Hindlimb muscle (tissue), 1 donor: ENCODE measurements around the gene DNAJC12. TPM values are rescaled to one million over a fixed set of nuclear protein-coding genes. Genes with fewer than 3 reads are reported as not detected.
"Not testable (repeated sequence)": the region's sequence is repeated elsewhere in the genome, so short reads cannot be mapped to it uniquely, and the experiment has no call there.

Experiments
- DNase-seq: peaks from one replicate; pipeline ENCODE4 v3.0.0-alpha.2; 2013
- polyA plus RNA-seq: library from polyadenylated mRNA; unstranded; fragments of 120-200 nt; gene quantifications from one replicate; pipeline ENCODE4 v1.2.1, GENCODE V29; 2013; ENCODE audit not compliant: insufficient read length

The DNAJC12 gene
- polyA plus RNA-seq, 1 donor: 7.1 TPM

DNA sequence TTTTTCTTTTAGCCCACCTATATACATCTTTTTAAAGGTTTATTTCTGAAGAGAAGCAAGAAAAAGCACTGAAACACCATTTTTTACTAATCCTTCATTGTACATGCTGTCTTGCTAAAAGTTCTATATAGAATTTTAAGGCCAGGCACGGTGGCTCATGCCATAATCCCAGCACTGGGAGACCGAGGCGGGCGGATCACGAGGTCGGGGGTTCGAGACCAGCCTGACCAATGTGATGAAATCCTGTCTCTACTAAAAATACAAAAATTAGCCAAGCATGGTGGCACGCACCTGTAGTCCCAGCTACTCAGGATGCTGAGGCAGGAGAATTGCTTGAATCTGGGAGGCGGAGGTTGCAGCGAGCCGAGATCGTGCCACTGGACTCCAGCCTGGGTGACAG, 1.5 kb upstream of the DNAJC12 start:
- not testable (repeated sequence) for DNase-seq

- DNase-seq: no peak
These were observed 1.0 kb downstream of the DNAJC12 start for GRCh38 chr10:67836972-67837371.

DNA sequence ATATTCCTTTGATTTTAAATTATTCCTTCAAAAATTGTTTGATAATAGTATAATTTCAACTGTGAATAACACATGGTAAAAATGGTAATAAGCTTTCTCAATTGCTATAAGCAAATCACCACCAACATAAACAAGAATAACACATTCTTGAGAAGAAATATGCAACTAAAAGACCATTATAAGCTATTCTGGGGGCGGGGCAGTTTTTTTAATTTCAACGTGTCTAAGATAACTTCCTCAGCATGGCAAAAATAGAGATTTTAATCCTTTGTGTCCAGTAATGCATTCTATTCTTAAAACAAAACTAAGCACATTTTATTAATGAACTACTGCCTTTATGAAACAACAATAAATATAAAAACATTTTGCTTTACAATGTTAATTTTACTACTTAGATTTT, 1.5 kb downstream of the DNAJC12 start:
- no peak for DNase-seq

DNA sequence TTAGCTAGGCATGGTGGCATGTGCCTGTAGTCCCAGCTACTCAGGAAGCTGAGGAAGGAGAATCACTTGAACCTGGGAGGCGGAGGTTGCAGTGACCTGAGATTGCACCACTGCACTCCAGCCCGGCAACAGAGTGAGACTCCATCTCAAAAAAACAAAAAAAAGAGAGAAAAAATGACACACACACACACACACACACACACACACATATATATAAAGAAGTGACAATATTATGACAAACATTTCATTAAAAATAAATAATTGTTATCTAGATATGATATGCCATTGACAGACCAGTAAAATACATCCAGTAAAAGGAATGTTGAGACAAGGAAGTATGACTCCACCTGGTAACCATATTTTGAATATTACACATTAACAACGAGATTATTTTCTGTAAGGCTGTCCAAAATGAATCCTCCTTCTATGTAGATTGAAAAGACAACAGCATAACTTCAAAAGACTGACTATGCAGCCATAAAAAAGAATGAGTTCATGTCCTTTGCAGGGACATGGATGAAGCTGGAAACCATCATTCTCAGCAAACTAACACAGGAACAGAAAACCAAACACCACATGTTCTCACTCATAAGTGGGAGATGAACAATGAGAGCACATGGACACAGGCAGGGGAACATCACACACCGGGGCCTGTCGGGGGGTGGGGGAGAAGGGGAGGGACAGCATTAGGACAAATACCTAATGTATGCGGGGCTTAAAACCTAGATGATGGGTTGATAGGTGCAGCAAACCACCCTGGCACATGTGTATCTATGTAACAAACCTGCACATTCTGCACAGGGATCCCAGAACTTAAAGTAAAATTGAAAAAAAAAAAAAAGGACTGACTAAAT, 2.2 kb downstream of the DNAJC12 start:
- not testable (repeated sequence) for DNase-seq

- no peak for DNase-seq
These were observed 3.6 kb downstream of the DNAJC12 start for GRCh38 chr10:67834375-67834774.

- no peak for DNase-seq
These were observed 10.2 kb downstream of the DNAJC12 start for GRCh38 chr10:67827811-67828210.

GRCh38 chr10:67819768-67820204, 18.2 kb downstream of the DNAJC12 start:
- no peak for DNase-seq

DNA sequence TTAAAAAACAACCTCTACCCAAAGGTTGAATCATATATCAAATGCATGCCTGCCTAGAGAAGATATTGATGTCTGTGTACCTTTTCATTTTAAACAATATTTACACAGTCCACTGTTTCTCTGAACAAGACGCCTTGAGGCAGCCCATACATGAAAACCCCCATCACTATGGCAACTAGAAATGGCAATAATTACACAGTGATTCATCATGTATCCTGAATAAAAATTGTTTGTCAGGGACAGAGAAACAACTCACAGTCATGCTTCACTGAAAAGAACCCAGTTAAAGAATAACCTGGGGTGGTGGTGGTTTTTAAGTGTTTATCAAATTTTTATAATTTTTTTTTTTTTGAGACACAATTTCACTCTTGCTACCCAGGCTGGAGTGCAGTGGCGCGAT, 19.7 kb downstream of the DNAJC12 start:
- DNase-seq: no peak

GRCh38 chr10:67816719-67817118, 21.3 kb downstream of the DNAJC12 start:
- no peak for DNase-seq

GRCh38 chr10:67815571-67816059, 22.4 kb downstream of the DNAJC12 start:
- no peak for DNase-seq

DNA sequence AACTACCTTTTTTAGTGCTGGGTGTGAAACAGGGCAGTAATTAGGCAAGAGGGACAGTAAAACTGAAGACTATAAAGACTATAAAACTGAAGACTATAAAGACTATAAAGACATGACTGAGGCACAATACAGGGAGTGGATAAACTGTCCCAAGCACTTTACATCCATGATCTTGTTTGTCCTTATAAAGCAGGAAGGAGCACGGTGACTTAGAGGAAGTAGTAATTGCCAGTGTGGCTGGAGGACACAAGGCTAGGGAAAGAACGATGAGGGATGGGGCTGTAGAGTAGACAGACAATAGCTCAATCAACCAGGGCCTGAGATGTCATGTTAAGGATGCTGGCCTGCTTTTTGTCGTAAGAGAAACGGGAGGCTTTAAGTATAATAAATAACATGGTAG, 26.0 kb downstream of the DNAJC12 start:
- DNase-seq: no peak

DNA sequence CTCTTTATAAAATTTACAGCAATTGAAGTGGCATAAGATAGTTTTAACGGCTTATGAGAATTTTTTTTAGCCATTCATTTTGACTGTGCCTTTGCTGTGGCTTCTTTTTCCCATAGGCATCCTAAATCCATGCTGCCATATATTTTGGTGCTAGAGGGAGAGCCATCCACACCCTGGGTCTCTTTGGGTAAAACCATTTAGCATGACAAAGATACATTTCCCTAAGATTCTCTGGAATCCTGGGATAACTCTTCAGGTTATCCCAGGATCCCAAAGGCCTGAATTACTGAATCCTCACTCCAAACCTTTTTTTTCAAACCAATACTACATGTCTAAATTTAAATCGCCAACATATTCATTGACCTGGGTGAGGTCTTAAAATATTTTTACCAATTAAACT, 28.9 kb downstream of the DNAJC12 start:
- no peak for DNase-seq

DNA sequence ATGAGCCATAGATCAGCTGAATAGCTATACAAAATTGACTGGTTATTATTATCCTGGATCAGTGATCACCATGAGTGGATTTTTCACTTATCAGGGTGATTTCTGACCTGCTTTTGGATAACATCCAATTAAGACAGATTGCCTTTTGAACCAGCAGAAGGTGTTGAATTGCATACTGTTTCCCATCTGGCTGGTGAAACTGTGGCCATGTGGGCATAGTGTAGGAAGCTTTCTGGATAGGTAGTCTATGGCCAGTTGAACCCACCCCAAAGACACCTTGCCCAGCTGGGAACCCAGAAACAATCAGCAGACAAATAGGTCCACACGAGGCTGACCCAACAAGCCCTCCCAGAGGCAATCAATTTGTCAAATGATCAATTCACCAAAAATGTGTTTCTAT, 29.3 kb downstream of the DNAJC12 start:
- DNase-seq: no peak

GRCh38 chr10:67807855-67808456, 30.0 kb downstream of the DNAJC12 start:
- no peak for DNase-seq

DNA sequence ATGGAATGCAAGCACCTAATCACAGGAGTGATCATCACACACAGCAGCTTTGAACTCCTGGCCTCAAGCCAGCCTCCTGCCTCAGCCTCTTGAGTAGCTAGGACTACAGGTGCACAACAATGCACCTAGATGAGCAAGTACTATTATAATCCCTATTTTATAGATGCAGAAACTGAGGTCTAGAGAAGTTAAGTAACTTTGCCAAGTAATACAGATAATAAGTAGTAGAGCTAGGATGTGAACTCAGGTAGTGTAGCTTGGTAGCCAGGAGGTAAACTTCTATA, 33.7 kb downstream of the DNAJC12 start:
- no peak for DNase-seq

DNA sequence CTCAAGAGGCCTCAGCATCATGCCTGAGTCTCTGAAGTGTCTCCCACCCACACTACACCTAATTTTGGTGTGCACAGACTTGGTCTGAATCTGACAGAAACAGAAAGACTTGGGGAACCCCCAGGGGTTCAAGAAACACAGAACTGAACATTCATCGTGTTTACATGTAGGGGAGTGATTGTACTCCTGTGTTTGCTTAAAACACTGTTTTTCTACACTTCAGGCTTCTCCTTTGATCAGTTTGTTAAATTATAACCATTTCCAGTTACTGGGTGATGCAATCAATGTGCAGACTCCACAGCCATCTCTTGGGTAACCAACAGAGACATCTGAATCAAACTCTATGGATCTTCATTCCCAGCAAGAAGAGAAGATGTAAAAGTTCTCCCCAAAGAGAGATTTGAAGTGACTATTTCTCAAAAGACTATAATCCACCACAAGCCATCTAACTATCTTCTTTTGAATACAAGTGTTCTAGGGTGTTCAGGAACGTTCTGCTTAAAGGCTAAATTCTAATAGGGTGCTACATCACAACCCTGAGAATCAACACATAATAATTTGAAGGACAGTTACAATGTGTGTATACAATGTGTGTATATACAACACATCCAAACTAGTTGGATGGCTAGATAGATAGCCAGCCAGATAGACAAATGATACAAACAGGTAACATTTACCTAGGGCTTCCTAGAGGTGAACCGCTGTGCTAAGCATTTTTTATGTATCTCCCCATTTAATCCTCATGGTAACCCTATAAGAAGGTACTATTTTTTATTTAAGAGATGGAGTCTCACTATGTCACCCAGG, 34.2 kb downstream of the DNAJC12 start:
- no peak for DNase-seq

DNA sequence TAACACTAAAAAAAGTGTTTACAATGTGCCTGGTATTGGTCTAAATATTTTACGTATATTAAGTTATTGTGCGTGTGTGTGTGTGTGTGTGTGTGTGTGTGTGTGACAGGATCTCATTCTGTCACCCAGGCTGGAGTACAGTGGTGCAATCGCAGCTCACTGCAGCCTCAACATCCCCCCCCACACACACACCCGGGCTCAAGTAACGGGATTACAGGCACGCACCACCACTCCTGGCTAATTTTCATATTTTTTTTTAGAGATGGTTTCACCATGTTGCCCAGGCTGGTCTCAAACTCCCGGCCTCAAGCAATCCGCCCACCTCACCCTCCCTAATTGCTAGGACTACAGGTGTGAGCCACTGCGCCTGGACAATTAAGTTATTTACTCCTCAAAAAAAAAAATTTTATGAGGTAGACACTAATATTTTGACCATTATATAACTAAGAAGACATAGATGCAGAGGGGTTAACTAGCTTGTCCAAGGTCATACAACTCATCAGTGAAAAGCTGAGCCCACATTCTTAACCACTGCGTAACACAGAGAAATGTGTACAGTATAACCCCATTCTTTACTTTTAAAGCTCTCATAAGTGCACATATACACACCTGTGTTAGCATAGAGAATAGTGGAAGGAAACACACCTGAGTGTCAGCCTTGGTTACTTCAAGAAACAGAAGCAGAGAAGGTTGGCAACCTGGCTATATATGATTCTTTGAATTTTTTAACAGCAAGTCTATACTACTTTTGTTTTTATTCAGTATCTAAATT, 35.0 kb downstream of the DNAJC12 start:
- no peak for DNase-seq

- no peak for DNase-seq
These were observed 36.9 kb downstream of the DNAJC12 start for GRCh38 chr10:67801118-67801517.

DNA sequence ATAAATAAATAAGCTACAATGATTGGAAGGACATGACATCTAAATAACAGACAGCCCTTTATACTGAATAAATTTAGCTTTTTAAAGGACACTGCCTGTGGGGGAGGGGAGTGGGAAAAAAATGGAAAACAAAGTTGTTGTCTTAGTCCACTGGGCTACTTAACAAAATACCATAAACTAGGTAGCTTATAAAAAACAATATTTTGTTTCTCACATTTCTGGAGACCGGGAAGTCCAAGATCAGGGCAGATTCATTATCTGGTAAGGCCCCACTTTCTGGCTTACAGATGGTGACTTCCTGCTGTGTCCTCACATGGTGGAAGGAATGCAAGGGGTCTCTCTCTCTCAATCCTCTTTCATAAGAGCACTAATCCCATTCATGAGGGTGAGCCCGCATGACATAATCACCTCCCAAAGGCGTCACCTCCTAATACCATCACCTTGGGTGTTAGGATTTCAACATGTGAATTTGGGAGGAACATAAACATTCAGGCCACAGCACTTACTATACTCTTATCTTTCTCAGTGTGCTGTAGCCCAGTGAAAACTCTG, 43.0 kb downstream of the DNAJC12 start:
- DNase-seq: no peak

GRCh38 chr10:67794256-67794655, 43.7 kb downstream of the DNAJC12 start:
- DNase-seq: no peak

DNA sequence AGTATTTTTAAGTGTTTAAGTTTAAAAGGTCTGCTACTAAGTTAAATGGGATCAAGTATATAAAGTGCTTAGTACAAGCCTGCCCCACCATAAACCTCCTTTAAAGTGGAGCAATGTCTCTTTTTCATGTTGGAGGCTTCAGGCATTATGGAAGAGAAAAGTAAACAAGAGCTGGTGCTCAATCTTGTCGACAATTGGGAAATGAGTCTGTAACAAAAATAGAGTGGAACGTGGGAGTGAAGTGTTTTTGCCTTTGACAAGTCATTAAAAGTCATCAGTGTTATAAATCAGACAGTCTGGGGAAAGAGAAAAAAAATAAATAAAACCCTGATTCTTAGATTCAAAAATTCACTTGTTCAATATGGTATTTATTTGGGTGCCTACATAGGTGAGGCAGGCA, 44.7 kb downstream of the DNAJC12 start:
- DNase-seq: no peak

GRCh38 chr10:67792653-67793052, 45.3 kb downstream of the DNAJC12 start:
- DNase-seq: no peak
